Fibroblast of villous mesenchyme (primary cell): Measurements from ENCODE around the gene PDX1. TPM values are rescaled to one million over a fixed set of nuclear protein-coding genes. Genes with fewer than 3 reads are reported as not detected.

ENCODE experiments used
- DNase-seq: peaks from one replicate; pipeline ENCODE4 v3.0.0-alpha.2; 2010; ENCODE audit warnings: low read depth
- H3K4me3 ChIP-seq: 2 replicates; pipeline ENCODE4 v1.5.1; 2011; ENCODE audit warnings: low read depth, mild to moderate bottlenecking, low read length
- total RNA-seq: library from RNA; depleted of rRNA; stranded (reverse); fragments of >200 nt; gene quantifications from 2 replicates; pipeline ENCODE4 v1.2.3, GENCODE V29; 2012
- TF ChIP-seq, protein P1 (sequence below): IDR thresholded peaks from 2 replicates; pipeline ENCODE4 v1.5.1; 2012; ENCODE audit warnings: low read depth, mild to moderate bottlenecking, low read length; ENCODE audit not compliant: insufficient read depth

The PDX1 gene
- total RNA-seq, 1 donor, result not detected

DNA sequence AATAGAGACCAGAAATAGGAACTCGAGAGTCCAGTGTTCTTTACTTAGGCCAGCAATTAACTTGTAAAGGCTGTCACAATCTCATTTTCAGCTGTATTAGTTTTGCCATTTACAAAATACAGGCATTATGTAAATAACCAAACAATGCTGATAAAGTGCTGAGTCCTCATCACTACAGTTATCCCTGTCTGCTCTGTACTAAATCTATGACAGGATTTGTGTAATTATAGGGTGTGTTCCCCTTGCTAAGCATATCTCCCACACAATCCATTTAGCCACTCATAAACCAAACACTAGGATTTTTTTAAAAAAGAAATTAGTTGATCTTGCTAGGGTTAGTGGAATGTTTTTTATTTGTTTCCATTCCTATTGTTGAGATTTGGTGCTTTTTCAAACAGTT, 23.2 kb downstream of the PDX1 start:
- no peak for DNase-seq
- TF ChIP-seq, protein P1, sequence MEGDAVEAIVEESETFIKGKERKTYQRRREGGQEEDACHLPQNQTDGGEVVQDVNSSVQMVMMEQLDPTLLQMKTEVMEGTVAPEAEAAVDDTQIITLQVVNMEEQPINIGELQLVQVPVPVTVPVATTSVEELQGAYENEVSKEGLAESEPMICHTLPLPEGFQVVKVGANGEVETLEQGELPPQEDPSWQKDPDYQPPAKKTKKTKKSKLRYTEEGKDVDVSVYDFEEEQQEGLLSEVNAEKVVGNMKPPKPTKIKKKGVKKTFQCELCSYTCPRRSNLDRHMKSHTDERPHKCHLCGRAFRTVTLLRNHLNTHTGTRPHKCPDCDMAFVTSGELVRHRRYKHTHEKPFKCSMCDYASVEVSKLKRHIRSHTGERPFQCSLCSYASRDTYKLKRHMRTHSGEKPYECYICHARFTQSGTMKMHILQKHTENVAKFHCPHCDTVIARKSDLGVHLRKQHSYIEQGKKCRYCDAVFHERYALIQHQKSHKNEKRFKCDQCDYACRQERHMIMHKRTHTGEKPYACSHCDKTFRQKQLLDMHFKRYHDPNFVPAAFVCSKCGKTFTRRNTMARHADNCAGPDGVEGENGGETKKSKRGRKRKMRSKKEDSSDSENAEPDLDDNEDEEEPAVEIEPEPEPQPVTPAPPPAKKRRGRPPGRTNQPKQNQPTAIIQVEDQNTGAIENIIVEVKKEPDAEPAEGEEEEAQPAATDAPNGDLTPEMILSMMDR, result no peak
- H3K4me3 ChIP-seq, result no peak overlapping the region

DNA sequence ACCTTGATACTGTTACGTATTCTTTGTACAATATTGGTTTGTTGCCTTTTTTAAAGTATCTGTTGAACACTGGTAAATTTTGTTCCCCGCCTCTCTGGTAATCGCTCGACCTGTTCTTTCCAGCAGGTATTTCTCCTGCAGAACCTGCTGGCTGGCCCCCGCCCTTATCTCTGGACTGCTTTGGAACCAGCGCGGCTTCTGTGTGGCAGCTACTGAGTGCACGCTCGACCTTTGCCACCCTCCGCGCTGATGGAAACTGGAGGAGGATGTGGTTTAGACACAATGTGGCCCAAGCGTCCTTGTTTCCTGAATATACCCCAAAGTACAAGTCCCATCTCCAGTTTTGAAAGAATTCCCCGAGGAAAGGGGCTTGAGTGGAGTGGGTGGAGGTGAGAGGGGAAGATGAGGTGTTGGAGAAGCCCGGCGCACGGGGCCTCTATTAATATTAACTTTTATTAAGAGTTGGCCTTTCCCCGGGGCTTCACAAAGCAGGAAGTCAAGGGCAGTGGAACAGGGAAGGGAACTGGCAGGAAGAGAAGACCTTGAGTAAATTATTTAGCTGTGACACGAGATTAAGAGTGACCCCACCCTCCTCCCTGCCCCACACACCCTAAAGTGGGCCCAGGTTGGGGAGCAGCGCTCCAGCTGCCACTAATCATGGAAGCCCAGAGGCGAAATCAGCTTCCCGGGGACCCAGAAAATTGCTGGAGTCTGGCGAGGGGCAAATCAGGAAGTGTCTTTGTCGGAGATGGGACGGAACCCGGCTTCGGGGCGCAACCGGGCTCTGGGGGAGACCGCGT, 33.3 kb downstream of the PDX1 start:
- TF ChIP-seq, protein P1, result no peak
- H3K4me3 ChIP-seq, result peak overlapping the region; percentile 44
- no peak for DNase-seq

DNA sequence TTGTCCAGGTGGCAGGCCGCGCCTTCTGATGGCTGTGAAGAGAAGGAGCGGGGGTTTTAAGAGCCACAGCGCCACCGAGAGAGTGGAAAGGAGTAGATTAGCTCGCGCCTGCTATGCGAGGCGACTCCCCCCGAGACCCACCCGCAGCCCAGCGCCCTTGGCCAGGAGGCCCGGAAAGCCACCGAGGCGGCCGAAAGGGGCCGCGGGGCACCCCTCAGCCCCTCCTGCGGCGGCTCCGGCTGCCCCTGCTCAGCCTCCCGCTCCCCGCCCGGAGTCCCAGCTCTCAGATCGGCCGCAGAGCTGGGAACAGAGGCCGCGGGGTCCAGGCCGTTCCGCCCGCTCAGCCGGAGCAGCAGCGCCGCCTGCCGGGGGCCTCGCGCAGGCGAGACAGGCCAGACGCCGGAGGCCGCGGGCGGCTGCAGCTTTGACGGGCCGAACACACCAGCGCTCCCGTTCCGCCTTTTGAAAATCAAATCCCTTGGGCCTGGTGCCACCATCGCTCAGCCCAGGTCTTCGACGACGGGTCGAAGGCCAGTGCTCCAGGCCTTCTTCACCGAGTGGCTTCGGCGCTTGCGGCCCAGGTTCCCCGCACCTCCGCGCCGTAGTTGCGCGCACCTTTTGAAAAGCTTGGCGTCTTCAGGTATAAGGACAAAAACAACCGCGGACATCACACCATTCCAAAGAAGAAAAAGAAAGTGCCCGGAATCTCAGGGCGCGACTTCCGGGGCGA, 34.0 kb downstream of the PDX1 start:
- peak; percentile 61 for DNase-seq
- TF ChIP-seq, protein P1, result peak; percentile 92
- H3K4me3 ChIP-seq, result peak overlapping the region; percentile 44

DNA sequence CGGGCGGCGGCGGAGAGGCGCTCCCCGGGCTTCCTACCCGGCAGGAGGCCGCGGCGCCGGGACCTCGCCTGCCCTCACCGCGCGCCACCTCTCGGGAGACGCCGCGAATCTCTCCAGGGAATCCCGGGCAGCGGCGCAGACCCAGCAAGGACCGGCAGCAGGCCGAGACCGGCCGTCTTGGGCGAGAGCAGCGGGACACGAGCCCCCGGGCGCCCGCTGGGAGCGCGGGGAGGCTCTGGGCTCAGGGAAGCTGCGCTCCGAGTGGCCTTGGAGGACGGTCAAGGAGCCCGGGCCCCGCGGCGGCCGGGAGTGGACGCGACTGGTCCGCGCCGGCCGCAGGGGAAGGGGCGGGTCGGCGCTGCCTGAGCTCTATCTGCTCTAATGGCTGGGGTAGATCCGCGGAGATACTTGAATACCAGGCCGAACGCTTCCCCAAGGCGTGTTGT, 34.6 kb downstream of the PDX1 start:
- peak; percentile 22 for DNase-seq
- peak overlapping the region; percentile 44 for H3K4me3 ChIP-seq
- TF ChIP-seq, protein P1, result no peak

DNA sequence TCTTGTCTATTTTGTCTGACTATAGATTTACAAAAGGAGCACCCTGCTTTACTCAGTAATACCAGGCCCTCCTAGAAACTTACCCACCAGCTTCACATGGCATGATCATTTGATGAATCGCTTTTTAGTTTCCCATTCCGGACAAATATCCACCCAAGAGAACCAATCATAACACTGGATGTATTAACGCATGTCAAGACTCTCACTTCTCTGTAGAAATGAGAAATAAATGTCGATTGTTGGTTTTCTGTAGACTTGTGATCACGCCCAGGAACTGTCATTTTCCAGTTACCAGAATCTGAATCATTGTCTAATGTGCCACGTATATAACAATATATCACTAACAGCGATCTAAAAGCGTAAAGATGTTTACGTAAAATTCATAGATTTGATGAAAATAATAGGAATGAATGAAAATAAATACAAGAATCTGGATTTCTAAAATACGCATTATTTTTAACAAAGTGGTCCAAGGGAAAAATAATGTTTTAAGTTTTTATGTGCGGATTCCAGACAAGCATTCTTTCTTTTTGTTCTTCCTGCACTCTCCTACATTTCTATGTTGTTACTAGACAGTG, 35.3 kb downstream of the PDX1 start:
- DNase-seq, result no peak

DNA sequence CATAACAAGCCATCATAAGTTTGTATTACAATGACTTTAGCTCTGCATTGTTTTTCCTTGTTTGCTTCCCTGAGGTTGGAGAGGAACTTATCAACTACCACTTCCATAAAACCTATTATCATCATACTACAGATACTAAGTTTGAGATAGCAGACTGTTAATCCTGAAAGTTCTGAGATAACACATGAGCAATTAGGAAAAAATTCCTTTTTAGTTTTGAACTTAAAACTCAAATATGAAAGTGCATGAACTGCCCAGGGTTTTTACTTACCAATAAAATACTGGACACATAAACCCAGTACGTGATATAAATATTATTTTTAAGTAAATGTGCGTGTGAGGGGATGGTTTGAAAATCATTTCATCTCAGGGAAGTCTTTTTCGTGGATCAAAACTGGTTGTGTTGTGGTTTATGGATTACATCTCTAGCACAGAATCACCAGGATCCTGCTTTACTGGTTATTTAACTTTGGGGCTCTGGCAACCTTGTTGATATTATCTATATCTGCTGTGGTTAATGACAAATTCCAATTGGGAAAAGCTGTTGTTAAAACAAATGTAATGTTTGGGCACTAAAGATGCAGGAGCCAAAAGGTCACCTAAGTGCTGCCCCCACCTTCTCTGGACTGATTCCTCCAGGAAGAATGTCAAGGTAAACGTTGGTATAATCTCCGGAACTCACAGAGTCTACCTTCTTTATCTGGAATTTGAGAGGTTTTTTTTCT, 36.9 kb downstream of the PDX1 start:
- DNase-seq, result no peak
- H3K4me3 ChIP-seq, result no peak overlapping the region
- TF ChIP-seq, protein P1, result no peak

More for the DNA sequence above, 35.3 kb downstream of the PDX1 start:
- TF ChIP-seq, protein P1, result no peak
- no peak overlapping the region for H3K4me3 ChIP-seq
